Measurements from ENCODE around the gene NSA2. TPM values are rescaled to one million over a fixed set of nuclear protein-coding genes. Genes with fewer than 3 reads are reported as not detected.

Gene NSA2
- 74.9 and 95.9 TPM in 2 replicates for total RNA-seq

GRCh38 chr5:74766849-74767578 is at the start of gene NSA2, which contains the start of gene GFM2:
NSA2 (plus strand) TSS chr5:74767249; CDS start chr5:74767361, 112 bp downstream.
GFM2 (minus strand) TSS chr5:74767117; CDS start chr5:74763742, 3,375 bp downstream.

Small RNA genes lying within 50 kb of the gene (small RNA-seq; reads per million reads assigned to genes)
- gene RNU6-658P: not detected

Other genes with a start within 250 kb of the NSA2 start
- gene ENC1, start 126.5 kb upstream of the NSA2 start, total RNA-seq: 8.1 and 25.2 TPM in 2 replicates
- 142 and 167 TPM in 2 replicates for gene HEXB, start 82.0 kb upstream of the NSA2 start, total RNA-seq
- 27.6 and 34.2 TPM in 2 replicates for gene GFM2, start 132 bp upstream of the NSA2 start, total RNA-seq
- under 0.01 and 0.20 TPM in 2 replicates for gene FAM169A, start 99.1 kb downstream of the NSA2 start, total RNA-seq